H9 (cell line): ENCODE data around the gene TRPM1. TPM values are rescaled to one million over a fixed set of nuclear protein-coding genes. Genes with fewer than 3 reads are reported as not detected.

Source experiments
- DNase-seq: peaks from one replicate; pipeline ENCODE4 v3.0.0-alpha.2; 2017
- H2AFZ ChIP-seq: one replicate; pipeline ENCODE4 v1.6.1; 2013; ENCODE audit warnings: mild to moderate bottlenecking, low read length, control low read depth, moderate library complexity
- H2AK5ac ChIP-seq: 2 replicates; pipeline ENCODE4 v1.6.1; 2013; ENCODE audit warnings: low read length, control low read depth, mixed read lengths; ENCODE audit not compliant: insufficient read length
- H2BK120ac ChIP-seq: one replicate; pipeline ENCODE4 v1.6.1; 2013; ENCODE audit warnings: low read depth, mild to moderate bottlenecking, low read length, control low read depth, inconsistent platforms; ENCODE audit not compliant: poor library complexity, severe bottlenecking
- H2BK12ac ChIP-seq: 2 replicates; pipeline ENCODE4 v1.6.1; 2013; ENCODE audit warnings: low read length, control low read depth, mixed read lengths, low read depth; ENCODE audit not compliant: insufficient read length
- H2BK15ac ChIP-seq: 2 replicates; pipeline ENCODE4 v1.6.1; 2013; ENCODE audit warnings: low read depth, low read length, control low read depth
- H2BK20ac ChIP-seq: one replicate; pipeline ENCODE4 v1.6.1; 2013; ENCODE audit warnings: low read depth, mild to moderate bottlenecking, low read length, control low read depth, inconsistent platforms; ENCODE audit not compliant: poor library complexity, severe bottlenecking
- H2BK5ac ChIP-seq: 2 replicates; pipeline ENCODE4 v1.6.1; 2013; ENCODE audit warnings: low read length, control low read depth, mixed read lengths; ENCODE audit not compliant: insufficient read length
- H3K14ac ChIP-seq: 2 replicates; pipeline ENCODE4 v1.6.1; 2013; ENCODE audit warnings: low read length, control low read depth; ENCODE audit not compliant: insufficient read depth
- H3K18ac ChIP-seq: 2 replicates; pipeline ENCODE4 v1.6.1; 2013; ENCODE audit warnings: low read depth, mild to moderate bottlenecking, mixed read lengths, low read length, control low read depth; ENCODE audit not compliant: insufficient read length
- H3K23ac ChIP-seq: 2 replicates; pipeline ENCODE4 v1.6.1; 2013; ENCODE audit warnings: low read length, control low read depth, mixed read lengths, low read depth; ENCODE audit not compliant: insufficient read length
- H3K23me2 ChIP-seq: 2 replicates; pipeline ENCODE4 v1.6.1; 2013; ENCODE audit warnings: low read depth, mild to moderate bottlenecking, mixed read lengths, low read length, control low read depth; ENCODE audit not compliant: insufficient read length, poor library complexity, severe bottlenecking
- H3K27ac ChIP-seq: 2 replicates; pipeline ENCODE4 v1.5.1; 2013; ENCODE audit warnings: low read length, control low read depth, mixed read lengths, low read depth; ENCODE audit not compliant: insufficient read length
- H3K27me3 ChIP-seq: 2 replicates; pipeline ENCODE4 v1.6.1; 2013; ENCODE audit warnings: low read length, control low read depth, inconsistent platforms; ENCODE audit not compliant: insufficient read depth
- H3K4ac ChIP-seq: 2 replicates; pipeline ENCODE4 v1.6.1; 2013; ENCODE audit warnings: low read depth, mild to moderate bottlenecking, control low read depth, inconsistent platforms, low read length, moderate library complexity
- H3K4me1 ChIP-seq: 2 replicates; pipeline ENCODE4 v1.6.1; 2013; ENCODE audit warnings: low read length, control low read depth, inconsistent platforms; ENCODE audit not compliant: insufficient read depth
- H3K4me2 ChIP-seq: 2 replicates; pipeline ENCODE4 v1.6.1; 2013; ENCODE audit warnings: low read length, control low read depth, mixed read lengths; ENCODE audit not compliant: insufficient read length, insufficient read depth
- H3K56ac ChIP-seq: 2 replicates; pipeline ENCODE4 v1.6.1; 2013; ENCODE audit warnings: low read depth, mild to moderate bottlenecking, mixed read lengths, low read length, control low read depth; ENCODE audit not compliant: insufficient read length
- H3K79me1 ChIP-seq: 2 replicates; pipeline ENCODE4 v1.6.1; 2013; ENCODE audit warnings: low read depth, mild to moderate bottlenecking, moderate library complexity, low read length, control low read depth, inconsistent platforms; ENCODE audit not compliant: insufficient read depth, poor library complexity, severe bottlenecking
- H3K79me2 ChIP-seq: 2 replicates; pipeline ENCODE4 v1.6.1; 2013; ENCODE audit warnings: low read length, control low read depth, inconsistent platforms; ENCODE audit not compliant: insufficient read depth
- H3K9ac ChIP-seq: 2 replicates; pipeline ENCODE4 v1.6.1; 2013; ENCODE audit warnings: low read length, control low read depth, mixed read lengths; ENCODE audit not compliant: insufficient read length; ENCODE audit errors: extremely low read depth
- H3K9me3 ChIP-seq: one replicate; pipeline ENCODE4 v1.6.1; 2013; ENCODE audit warnings: low read depth, low read length, inconsistent platforms; ENCODE audit not compliant: control insufficient read depth
- H3T11ph ChIP-seq: one replicate; pipeline ENCODE4 v1.6.1; 2013; ENCODE audit warnings: mild to moderate bottlenecking, low read length, control low read depth, inconsistent platforms
- H4K20me1 ChIP-seq: one replicate; pipeline ENCODE4 v1.6.1; 2013; ENCODE audit not compliant: control insufficient read depth, insufficient read length, insufficient read depth
- H4K5ac ChIP-seq: 2 replicates; pipeline ENCODE4 v1.6.1; 2013; ENCODE audit warnings: low read depth, mild to moderate bottlenecking, mixed read lengths, low read length, control low read depth; ENCODE audit not compliant: insufficient read length
- H4K8ac ChIP-seq: replicated peaks from 2 replicates; pipeline ENCODE4 v1.6.1; 2013; ENCODE audit warnings: low read length, control low read depth, mixed read lengths, low read depth; ENCODE audit not compliant: insufficient read length
- H4K91ac ChIP-seq: 2 replicates; pipeline ENCODE4 v1.6.1; 2013; ENCODE audit warnings: low read depth, mild to moderate bottlenecking, moderate library complexity, mixed read lengths, low read length, control low read depth; ENCODE audit not compliant: insufficient read length
- H3K27ac Mint-ChIP-seq, 3 experiments: 2 replicates in 2 of 3; 3 replicates in 1 of 3; pipeline ENCODE4 v1.8.0; 2020 to 2021; ENCODE audit warnings: mixed read lengths in 3 of 3, mild to moderate bottlenecking in 1 of 3, moderate library complexity in 1 of 3
- H3K27me3 Mint-ChIP-seq: 2 replicates; pipeline ENCODE4 v1.8.0; 2021; ENCODE audit warnings: low read depth, mild to moderate bottlenecking, moderate library complexity, mixed read lengths
- H3K36me3 Mint-ChIP-seq, 3 experiments: 2 replicates in 2 of 3; 3 replicates in 1 of 3; pipeline ENCODE4 v1.8.0; 2020 to 2021; ENCODE audit warnings: low read depth in 3 of 3, mixed read lengths in 3 of 3; ENCODE audit not compliant: insufficient read depth in 1 of 3
- H3K4me1 Mint-ChIP-seq, 2 experiments: 2 replicates each; pipeline ENCODE4 v1.8.0; 2020; ENCODE audit warnings: mixed read lengths in 2 of 2
- H3K4me3 Mint-ChIP-seq, 2 experiments: 2 replicates in 1 of 2; 3 replicates in 1 of 2; pipeline ENCODE4 v1.8.0; 2020 to 2021; ENCODE audit warnings: mild to moderate bottlenecking in 2 of 2, mixed read lengths in 2 of 2, moderate library complexity in 1 of 2
- H3K9me3 Mint-ChIP-seq, 2 experiments: 2 replicates in 1 of 2; 3 replicates in 1 of 2; pipeline ENCODE4 v1.8.0; 2020; ENCODE audit warnings: mild to moderate bottlenecking in 2 of 2, mixed read lengths in 2 of 2, moderate library complexity in 1 of 2
- WGBS: extraction: QIAGEN DNeasy Blood & Tissue Kit; methylation state at CpG from one replicate; pipeline ENCODE4 v1.1.7; 2013; ENCODE audit warnings: missing lambda C conversion rate, low lambda C conversion rate, mixed read lengths; ENCODE audit not compliant: insufficient read length; ENCODE audit errors: extremely low coverage; 5-methylcytosine and 5-hydroxymethylcytosine counted together
- total RNA-seq: library from RNA; stranded (reverse); gene quantifications from 2 replicates; pipeline ENCODE4 v1.2.1, GENCODE V29; 2021
- TF ChIP-seq, protein P1 (sequence below): fragments of 200-600 bp; sonication (generic); conservative IDR thresholded peaks from 3 replicates; pipeline ENCODE4 v1.8.0; 2021; ENCODE audit warnings: antibody characterized with exemption, mild to moderate bottlenecking

Gene TRPM1
- total RNA-seq, 1 experiment from 2014 or later: not detected

DNA sequence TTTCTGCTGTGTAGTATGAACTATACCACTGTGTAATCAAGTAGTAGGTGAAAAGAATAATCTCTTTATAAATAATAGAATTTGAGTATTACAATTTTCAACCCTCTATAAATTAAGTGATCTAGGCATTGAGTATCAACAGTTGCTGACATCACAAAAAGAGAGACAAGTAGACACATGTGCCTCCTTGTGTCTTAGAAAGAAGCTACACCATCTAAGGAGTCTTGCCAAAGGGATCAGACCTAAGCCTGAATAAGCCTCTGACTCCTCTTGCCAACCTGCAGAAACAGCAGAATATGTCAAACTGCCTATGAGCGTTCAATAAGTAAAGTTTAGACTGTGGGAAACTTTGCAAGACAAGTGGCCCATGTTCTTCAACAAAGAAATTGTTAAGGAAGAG is 104.3 kb downstream of the TRPM1 start:
- Histone ChIP-seq H3T11ph (no peak overlapping the region), H3K23ac (no peak overlapping the region), H3K4me2 (no peak overlapping the region), H2BK5ac (no peak overlapping the region), H3K27me3 (no peaks in the 10 kb centered on the region), H3K79me2 (no peaks in the 10 kb centered on the region; the same call in 1 of the 2 replicates), H3K4me1 (no peaks in the 10 kb centered on the region; the same call in 1 of the 2 replicates), H3K56ac (no peak overlapping the region), H3K14ac (no peak overlapping the region), H2AFZ (no peak overlapping the region), H3K4ac (no peak overlapping the region), H4K20me1 (no peaks in the 10 kb centered on the region), H2BK20ac (no peak overlapping the region), H2AK5ac (no peak overlapping the region), H2BK12ac (no peak overlapping the region), H2BK15ac (no peak overlapping the region), H3K79me1 (no peaks in the 10 kb centered on the region), H4K8ac (no peak overlapping the region), H3K27ac (no peak overlapping the region), H3K23me2 (no peaks in the 10 kb centered on the region), H2BK120ac (no peak overlapping the region), H3K9me3 (no peaks in the 10 kb centered on the region), H4K91ac (no peak overlapping the region), H3K9ac (no peak overlapping the region), H4K5ac (no peak overlapping the region), H3K18ac (no peak overlapping the region)
- H3K4me3 Mint-ChIP-seq: no peak overlapping the region
- DNase-seq: no peak
- no peaks in the 10 kb centered on the region for H3K9me3 Mint-ChIP-seq
- no peak overlapping the region for H3K27ac Mint-ChIP-seq
- TF ChIP-seq, protein P1, sequence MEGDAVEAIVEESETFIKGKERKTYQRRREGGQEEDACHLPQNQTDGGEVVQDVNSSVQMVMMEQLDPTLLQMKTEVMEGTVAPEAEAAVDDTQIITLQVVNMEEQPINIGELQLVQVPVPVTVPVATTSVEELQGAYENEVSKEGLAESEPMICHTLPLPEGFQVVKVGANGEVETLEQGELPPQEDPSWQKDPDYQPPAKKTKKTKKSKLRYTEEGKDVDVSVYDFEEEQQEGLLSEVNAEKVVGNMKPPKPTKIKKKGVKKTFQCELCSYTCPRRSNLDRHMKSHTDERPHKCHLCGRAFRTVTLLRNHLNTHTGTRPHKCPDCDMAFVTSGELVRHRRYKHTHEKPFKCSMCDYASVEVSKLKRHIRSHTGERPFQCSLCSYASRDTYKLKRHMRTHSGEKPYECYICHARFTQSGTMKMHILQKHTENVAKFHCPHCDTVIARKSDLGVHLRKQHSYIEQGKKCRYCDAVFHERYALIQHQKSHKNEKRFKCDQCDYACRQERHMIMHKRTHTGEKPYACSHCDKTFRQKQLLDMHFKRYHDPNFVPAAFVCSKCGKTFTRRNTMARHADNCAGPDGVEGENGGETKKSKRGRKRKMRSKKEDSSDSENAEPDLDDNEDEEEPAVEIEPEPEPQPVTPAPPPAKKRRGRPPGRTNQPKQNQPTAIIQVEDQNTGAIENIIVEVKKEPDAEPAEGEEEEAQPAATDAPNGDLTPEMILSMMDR: no peak
- WGBS: no CpG with 5 or more reads among the region's 1 CpG
- no peaks in the 10 kb centered on the region for H3K36me3 Mint-ChIP-seq
- H3K27me3 Mint-ChIP-seq: no peaks in the 10 kb centered on the region
- peaks cover 3% of the 10 kb centered on the region in 2 experiments for H3K4me1 Mint-ChIP-seq
